ENCODE measurements around the gene TMEM87B. TPM values are rescaled to one million over a fixed set of nuclear protein-coding genes. Genes with fewer than 3 reads are reported as not detected.
"Not testable (repeated sequence)": the region's sequence is repeated elsewhere in the genome, so short reads cannot be mapped to it uniquely, and the experiment has no call there.

The TMEM87B gene
- total RNA-seq, 8 experiments from 2014 or later, result 7.8 to 18.6 (median 15.5) TPM

GRCh38 chr2:112109278-112109677 is 54.2 kb downstream of the TMEM87B start:
- in situ Hi-C loops (cut with MboI; ENCODE audit: low pct_unique_long_range_greater_than_20kb in 2 of 9, low sequenced_read_pairs in 9 of 9, unreplicated experiment in 9 of 9), result no loop called here
- no peak for ATAC-seq (replicated peaks in 6 of 8)
- no peak overlapping the region for H3K27ac ChIP-seq

DNA sequence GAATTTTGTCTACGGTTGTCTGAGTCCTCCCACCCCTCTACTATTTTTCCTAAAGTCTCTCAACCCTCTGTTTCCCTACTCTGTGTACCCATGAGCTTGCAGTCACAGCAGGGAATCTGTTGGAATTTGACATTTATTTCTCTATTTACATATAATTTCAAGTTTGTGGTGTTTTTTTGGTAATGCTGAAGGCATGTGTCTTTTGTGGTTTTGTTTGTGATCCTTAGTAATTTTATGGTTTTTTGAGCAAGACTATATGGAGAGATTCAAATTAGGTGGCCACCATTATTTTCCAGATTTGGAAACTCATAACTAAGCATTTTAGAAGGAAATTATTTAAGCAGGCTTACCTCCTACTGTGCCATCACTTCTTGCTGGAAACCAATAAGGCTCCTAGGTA is 55.9 kb downstream of the TMEM87B start:
- ATAC-seq (replicated peaks in 6 of 8), result no peak
- in situ Hi-C loops (cut with MboI; ENCODE audit: low pct_unique_long_range_greater_than_20kb in 2 of 9, low sequenced_read_pairs in 9 of 9, unreplicated experiment in 9 of 9), result no loop called here
- no peaks in the 10 kb centered on the region for H3K4me1 ChIP-seq (replicated peaks in 1 of 2)
- H3K27ac ChIP-seq, result no peak overlapping the region
- WGBS, 10 experiments, result 80 to 100% (median 94%) methylated on average over 1 of the region's 1 CpG; no CpG with 5 or more reads in 4 of the 10 experiments
- H3K4me3 ChIP-seq, result no peak overlapping the region

More at GRCh38 chr2:112109278-112109677, 54.2 kb downstream of the TMEM87B start:
- Histone ChIP-seq H3K4me3 (no peak overlapping the region), H3K4me1 (replicated peaks in 1 of 2) (no peaks in the 10 kb centered on the region)

DNA sequence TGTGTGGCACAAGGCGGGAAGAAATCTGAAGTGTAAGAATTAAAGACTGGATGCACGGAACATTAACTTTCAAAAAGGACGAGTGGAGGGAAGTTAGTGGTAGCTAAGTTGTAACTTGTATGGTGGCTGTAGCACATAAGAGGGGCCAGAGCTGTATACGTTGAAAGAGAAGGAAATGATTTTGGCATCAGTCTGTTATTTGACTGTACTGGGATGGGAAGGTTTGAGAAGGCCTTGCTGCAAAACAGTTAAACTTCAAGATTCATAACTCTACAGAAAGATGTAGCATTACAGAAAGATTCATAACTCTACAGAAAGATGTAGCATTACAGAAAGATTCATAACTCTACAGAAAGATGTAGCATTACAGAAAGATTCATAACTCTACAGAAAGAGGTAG is 58.3 kb downstream of the TMEM87B start:
- H3K4me1 ChIP-seq (replicated peaks in 1 of 2); ATAC-seq (replicated peaks in 6 of 8); H3K4me3 ChIP-seq; H3K27ac ChIP-seq; in situ Hi-C loops (cut with MboI; ENCODE audit: low pct_unique_long_range_greater_than_20kb in 2 of 9, low sequenced_read_pairs in 9 of 9, unreplicated experiment in 9 of 9): not testable (repeated sequence)
- WGBS, 10 experiments, result 83 to 100% (median 95%) methylated on average over 1 to 4 of the region's 4 CpGs; no CpG with 5 or more reads in 2 of the 10 experiments

DNA sequence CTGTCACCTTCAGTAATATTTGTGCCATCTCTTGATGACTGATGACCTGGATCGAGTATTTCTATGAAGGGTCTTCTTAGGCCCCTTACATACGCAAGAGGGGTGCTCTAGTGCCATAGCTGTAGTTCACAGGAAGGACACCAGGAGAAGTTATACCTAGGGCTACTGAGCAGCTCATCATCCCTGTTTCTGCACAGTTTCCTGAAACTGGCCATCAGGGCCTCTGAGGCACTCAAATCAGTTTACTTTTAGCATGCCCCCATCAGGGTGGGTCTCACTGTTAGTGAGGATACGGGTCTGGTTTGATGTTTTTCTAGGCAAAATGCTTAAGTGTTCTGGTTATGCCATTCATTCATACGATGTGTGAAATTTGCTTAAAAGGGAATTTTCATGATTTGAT is 63.1 kb downstream of the TMEM87B start:
- Histone ChIP-seq H3K4me1 (replicated peaks in 1 of 2) (no peaks in the 10 kb centered on the region), H3K27ac (no peak overlapping the region), H3K4me3 (no peak overlapping the region)
- in situ Hi-C loops (cut with MboI; ENCODE audit: low pct_unique_long_range_greater_than_20kb in 2 of 9, low sequenced_read_pairs in 9 of 9, unreplicated experiment in 9 of 9), result no loop called here
- 30 to 100% (median 60%) methylated on average over 1 to 4 of the region's 4 CpGs; no CpG with 5 or more reads in 1 of the 10 experiments for WGBS, 10 experiments
- peak in 2 of 8 experiments; percentile 29 to 70 for ATAC-seq (replicated peaks in 6 of 8)

GRCh38 chr2:112121682-112122254 is 66.7 kb downstream of the TMEM87B start:
- peak in 2 of 8 experiments; percentile 20 to 30 for ATAC-seq (replicated peaks in 6 of 8)
- H3K4me3 ChIP-seq, result no peak overlapping the region
- H3K4me1 ChIP-seq (replicated peaks in 1 of 2), result no peaks in the 10 kb centered on the region
- in situ Hi-C loops (cut with MboI; ENCODE audit: low pct_unique_long_range_greater_than_20kb in 2 of 9, low sequenced_read_pairs in 9 of 9, unreplicated experiment in 9 of 9), result no loop called here
- H3K27ac ChIP-seq, result no peak overlapping the region

DNA sequence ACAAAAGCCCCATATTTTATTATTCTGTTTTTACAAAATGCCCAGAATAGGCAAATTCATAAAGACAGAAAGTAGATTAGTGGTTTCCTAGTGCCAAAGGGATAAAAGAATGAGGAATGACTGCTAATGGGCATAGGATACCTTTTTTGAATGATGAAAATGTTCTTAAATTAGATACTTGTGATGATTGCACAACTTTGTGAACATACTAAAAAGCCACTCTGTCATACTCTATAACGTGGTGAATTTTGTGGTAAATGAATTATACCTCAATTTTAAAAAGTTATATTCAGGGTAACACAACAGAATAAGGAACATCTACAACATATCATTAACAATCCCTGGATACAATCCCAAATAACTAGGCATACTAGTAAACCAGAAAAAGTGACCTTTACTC is 74.0 kb downstream of the TMEM87B start:
- Histone ChIP-seq H3K27ac (no peak overlapping the region), H3K4me1 (replicated peaks in 1 of 2) (no peaks in the 10 kb centered on the region), H3K4me3 (no peak overlapping the region)
- WGBS, 10 experiments, result 40 to 100% (median 89%) methylated on average over 1 of the region's 1 CpG; no CpG with 5 or more reads in 1 of the 10 experiments
- no peak for ATAC-seq (replicated peaks in 6 of 8)
- in situ Hi-C loops (cut with MboI; ENCODE audit: low pct_unique_long_range_greater_than_20kb in 2 of 9, low sequenced_read_pairs in 9 of 9, unreplicated experiment in 9 of 9), result no loop called here

GRCh38 chr2:112133344-112133743 is 78.3 kb downstream of the TMEM87B start:
- Histone ChIP-seq H3K27ac (no peak overlapping the region), H3K4me1 (replicated peaks in 1 of 2) (no peaks in the 10 kb centered on the region), H3K4me3 (no peak overlapping the region)
- in situ Hi-C loops (cut with MboI; ENCODE audit: low pct_unique_long_range_greater_than_20kb in 2 of 9, low sequenced_read_pairs in 9 of 9, unreplicated experiment in 9 of 9), result no loop called here
- ATAC-seq (replicated peaks in 6 of 8), result no peak

- WGBS, 10 experiments, result 36 to 100% (median 92%) methylated on average over 1 to 3 of the region's 4 CpGs; no CpG with 5 or more reads in 4 of the 10 experiments
- in situ Hi-C loops (cut with MboI; ENCODE audit: low pct_unique_long_range_greater_than_20kb in 2 of 9, low sequenced_read_pairs in 9 of 9, unreplicated experiment in 9 of 9), result no loop called here
- no peak for ATAC-seq (replicated peaks in 6 of 8)
- Histone ChIP-seq H3K4me3 (no peak overlapping the region), H3K27ac (no peak overlapping the region), H3K4me1 (replicated peaks in 1 of 2) (no peaks in the 10 kb centered on the region)
Observed at GRCh38 chr2:112134120-112134519, 79.1 kb downstream of the TMEM87B start.

DNA sequence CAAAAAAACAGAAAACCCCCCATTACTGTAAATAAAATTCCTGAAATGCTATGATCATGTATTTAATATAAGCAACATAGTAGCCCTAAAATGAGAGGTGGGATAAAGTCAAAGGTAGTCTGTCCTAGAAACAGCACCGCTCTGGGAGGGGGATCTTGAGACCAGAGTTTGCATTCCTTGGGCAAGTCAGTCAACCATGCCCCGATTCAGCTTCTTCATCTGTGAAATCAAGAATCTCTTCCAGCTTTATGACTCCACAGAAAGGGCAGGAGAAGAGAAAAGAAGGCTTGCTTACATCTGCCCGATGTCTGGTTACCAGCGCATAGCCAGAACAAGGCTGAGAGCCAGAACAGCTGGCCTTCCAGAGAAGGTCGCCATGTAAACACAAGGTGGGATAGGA is 81.0 kb downstream of the TMEM87B start:
- ATAC-seq (replicated peaks in 6 of 8), result no peak
- Histone ChIP-seq H3K4me1 (replicated peaks in 1 of 2) (peaks cover 4 to 6% of the 10 kb centered on the region in 2 donors), H3K4me3 (no peak overlapping the region), H3K27ac (no peak overlapping the region)
- 71 to 100% (median 83%) methylated on average over 1 to 5 of the region's 5 CpGs; no CpG with 5 or more reads in 1 of the 10 experiments for WGBS, 10 experiments
- in situ Hi-C loops (cut with MboI; ENCODE audit: low pct_unique_long_range_greater_than_20kb in 2 of 9, low sequenced_read_pairs in 9 of 9, unreplicated experiment in 9 of 9), result no loop called here

- peak in 3 of 8 experiments; percentile 40 to 73 (median 57) for ATAC-seq (replicated peaks in 6 of 8)
- H3K27ac ChIP-seq, result no peak overlapping the region
- WGBS, 10 experiments, result 0 to 80% (median 39%) methylated on average over 2 to 7 of the region's 15 CpGs; no CpG with 5 or more reads in 2 of the 10 experiments
- peak overlapping the region; percentile 40 to 47 (median 43) for H3K4me3 ChIP-seq
- peaks cover 4 to 6% of the 10 kb centered on the region in 2 donors for H3K4me1 ChIP-seq (replicated peaks in 1 of 2)
- in situ Hi-C loops (cut with MboI; ENCODE audit: low pct_unique_long_range_greater_than_20kb in 2 of 9, low sequenced_read_pairs in 9 of 9, unreplicated experiment in 9 of 9), result no loop called here
Observed at GRCh38 chr2:112137516-112138158, 82.6 kb downstream of the TMEM87B start.

- in situ Hi-C loops (cut with MboI; ENCODE audit: low pct_unique_long_range_greater_than_20kb in 2 of 9, low sequenced_read_pairs in 9 of 9, unreplicated experiment in 9 of 9), result no loop called here
- WGBS, 10 experiments, result 6% methylated on average over 3 of the region's 84 CpGs; no CpG with 5 or more reads in 9 of the 10 experiments
- H3K4me1 ChIP-seq (replicated peaks in 1 of 2), result peaks cover 4 to 6% of the 10 kb centered on the region in 2 donors
- H3K4me3 ChIP-seq, result peak within 1 kb of the TSS; percentile 40 to 47 (median 43)
- peak within 1 kb of the TSS in 1 of 2 donors; percentile 30 for H3K27ac ChIP-seq
- ATAC-seq (replicated peaks in 6 of 8), result peak; percentile 56 to 84 (median 70)
Observed at GRCh38 chr2:112138159-112139032, 83.3 kb downstream of the TMEM87B start, which contains the start of gene FBLN7. Gene FBLN7 (plus strand): TSS chr2:112138385. CDS start chr2:112138656, 271 bp downstream.

DNA sequence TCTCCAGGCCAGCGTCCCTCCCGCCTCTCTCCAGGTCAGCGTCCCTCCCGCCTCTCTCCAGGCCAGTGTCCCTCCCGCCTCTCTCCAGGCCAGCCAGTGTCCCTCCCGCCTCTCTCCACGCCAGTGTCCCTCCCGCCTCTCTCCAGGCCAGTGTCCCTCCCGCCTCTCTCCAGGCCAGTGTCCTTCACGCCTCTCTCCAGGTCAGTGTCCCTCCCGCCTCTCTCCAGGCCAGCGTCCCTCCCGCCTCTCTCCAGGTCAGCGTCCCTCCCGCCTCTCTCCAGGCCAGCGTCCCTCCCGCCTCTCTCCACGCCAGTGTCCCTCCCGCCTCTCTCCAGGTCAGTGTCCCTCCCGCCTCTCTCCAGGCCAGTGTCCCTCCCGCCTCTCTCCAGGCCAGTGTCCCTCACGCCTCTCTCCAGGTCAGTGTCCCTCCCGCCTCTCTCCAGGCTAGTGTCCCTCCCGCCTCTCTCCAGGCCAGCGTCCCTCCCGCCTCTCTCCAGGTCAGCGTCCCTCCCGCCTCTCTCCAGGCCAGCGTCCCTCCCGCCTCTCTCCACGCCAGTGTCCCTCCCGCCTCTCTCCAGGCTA is 84.1 kb downstream of the TMEM87B start:
- H3K4me1 ChIP-seq (replicated peaks in 1 of 2); H3K4me3 ChIP-seq; H3K27ac ChIP-seq; in situ Hi-C loops (cut with MboI; ENCODE audit: low pct_unique_long_range_greater_than_20kb in 2 of 9, low sequenced_read_pairs in 9 of 9, unreplicated experiment in 9 of 9); ATAC-seq (replicated peaks in 6 of 8): not testable (repeated sequence)
- no CpG with 5 or more reads among the region's 32 CpGs for WGBS, 10 experiments
